ENCODE measurements around the gene EFCAB13. TPM values are rescaled to one million over a fixed set of nuclear protein-coding genes. Genes with fewer than 3 reads are reported as not detected.

EFCAB13 gene
- total and polyA plus RNA-seq, 2 donors from 2014 or later, result 2.2 to 18.8 TPM

GRCh38 chr17:47288531-47289116 is 35.1 kb upstream of the EFCAB13 start:
- H3K36me3 ChIP-seq (ENCODE audit: control insufficient read depth in 2 of 3, insufficient read depth in 3 of 3, low read length in 3 of 3), result no peaks in the 10 kb centered on the region
- DNase-seq (no peak), FAIRE-seq (no peak)
- H3K27ac ChIP-seq (ENCODE audit: low read depth in 2 of 2, low read length in 2 of 2), result no peak overlapping the region
- no peak overlapping the region for H3K4me3 ChIP-seq (ENCODE audit: low read length in 3 of 3)
- intact Hi-C loops (cut with DNase I), result no loop called here
- TF ChIP-seq CTCF (IDR thresholded peaks at IDR 0.05; ENCODE audit: borderline replicate concordance, extremely low read depth, insufficient read depth), result no peak
- H3K9me3 ChIP-seq (ENCODE audit: control insufficient read depth in 2 of 3, insufficient read depth in 1 of 3, low read length in 3 of 3), result no peaks in the 10 kb centered on the region
- H3K4me1 ChIP-seq (ENCODE audit: control insufficient read depth in 2 of 3, insufficient read depth in 2 of 3, low read depth in 1 of 3, low read length in 3 of 3), result no peaks in the 10 kb centered on the region
- no peak overlapping the region for H3K9ac ChIP-seq (ENCODE audit: low read length in 3 of 3)
- H3K27me3 ChIP-seq (ENCODE audit: control insufficient read depth, insufficient read depth, low read length), result no peaks in the 10 kb centered on the region

- H3K9ac ChIP-seq (ENCODE audit: low read length in 3 of 3), result no peak overlapping the region
- intact Hi-C loops (cut with DNase I), result no loop called here
- H3K4me3 ChIP-seq (ENCODE audit: low read length in 3 of 3), result no peak overlapping the region
- no peak overlapping the region for H3K27ac ChIP-seq (ENCODE audit: low read depth in 2 of 2, low read length in 2 of 2)
- H3K4me1 ChIP-seq (ENCODE audit: control insufficient read depth in 2 of 3, insufficient read depth in 2 of 3, low read depth in 1 of 3, low read length in 3 of 3), result peaks cover 0 to 2% (median 0%) of the 10 kb centered on the region in 3 donors
- no peaks in the 10 kb centered on the region for H3K9me3 ChIP-seq (ENCODE audit: control insufficient read depth in 2 of 3, insufficient read depth in 1 of 3, low read length in 3 of 3)
- H3K27me3 ChIP-seq (ENCODE audit: control insufficient read depth, insufficient read depth, low read length), result no peaks in the 10 kb centered on the region
- no peak for TF ChIP-seq CTCF (IDR thresholded peaks at IDR 0.05; ENCODE audit: borderline replicate concordance, extremely low read depth, insufficient read depth)
- FAIRE-seq (no peak), DNase-seq (no peak)
- no peaks in the 10 kb centered on the region for H3K36me3 ChIP-seq (ENCODE audit: control insufficient read depth in 2 of 3, insufficient read depth in 3 of 3, low read length in 3 of 3)
These were observed 34.5 kb upstream of the EFCAB13 start for GRCh38 chr17:47289302-47289701.

GRCh38 chr17:47290870-47291241 is 32.9 kb upstream of the EFCAB13 start:
- H3K4me3 ChIP-seq (ENCODE audit: low read length in 3 of 3), result no peak overlapping the region
- H3K4me1 ChIP-seq (ENCODE audit: control insufficient read depth in 2 of 3, insufficient read depth in 2 of 3, low read depth in 1 of 3, low read length in 3 of 3), result peaks cover 0 to 11% (median 0%) of the 10 kb centered on the region in 3 donors
- DNase-seq (no peak), FAIRE-seq (no peak)
- no peak overlapping the region for H3K27ac ChIP-seq (ENCODE audit: low read depth in 2 of 2, low read length in 2 of 2)
- H3K36me3 ChIP-seq (ENCODE audit: control insufficient read depth in 2 of 3, insufficient read depth in 3 of 3, low read length in 3 of 3), result no peaks in the 10 kb centered on the region
- H3K9ac ChIP-seq (ENCODE audit: low read length in 3 of 3), result no peak overlapping the region
- intact Hi-C loops (cut with DNase I), result no loop called here
- no peaks in the 10 kb centered on the region for H3K9me3 ChIP-seq (ENCODE audit: control insufficient read depth in 2 of 3, insufficient read depth in 1 of 3, low read length in 3 of 3)
- no peaks in the 10 kb centered on the region for H3K27me3 ChIP-seq (ENCODE audit: control insufficient read depth, insufficient read depth, low read length)
- no peak for TF ChIP-seq CTCF (IDR thresholded peaks at IDR 0.05; ENCODE audit: borderline replicate concordance, extremely low read depth, insufficient read depth)

All from kidney (tissue), 14 donors.